GM10266 (cell line): ENCODE data around the gene FSD2.
"Not testable (repeated sequence)": the region's sequence is repeated elsewhere in the genome, so short reads cannot be mapped to it uniquely, and the experiment has no call there.

Source experiments
- DNase-seq: peaks from one replicate; pipeline ENCODE4 v3.0.0; 2012; ENCODE audit errors: extremely low spot score
- TF ChIP-seq, protein P1 (sequence below): IDR thresholded peaks from 2 replicates; pipeline ENCODE4 v1.5.1; 2012; ENCODE audit warnings: mild to moderate bottlenecking, low read depth; ENCODE audit not compliant: control insufficient read depth, insufficient read depth; ENCODE audit errors: missing control alignments

Gene FSD2

DNA sequence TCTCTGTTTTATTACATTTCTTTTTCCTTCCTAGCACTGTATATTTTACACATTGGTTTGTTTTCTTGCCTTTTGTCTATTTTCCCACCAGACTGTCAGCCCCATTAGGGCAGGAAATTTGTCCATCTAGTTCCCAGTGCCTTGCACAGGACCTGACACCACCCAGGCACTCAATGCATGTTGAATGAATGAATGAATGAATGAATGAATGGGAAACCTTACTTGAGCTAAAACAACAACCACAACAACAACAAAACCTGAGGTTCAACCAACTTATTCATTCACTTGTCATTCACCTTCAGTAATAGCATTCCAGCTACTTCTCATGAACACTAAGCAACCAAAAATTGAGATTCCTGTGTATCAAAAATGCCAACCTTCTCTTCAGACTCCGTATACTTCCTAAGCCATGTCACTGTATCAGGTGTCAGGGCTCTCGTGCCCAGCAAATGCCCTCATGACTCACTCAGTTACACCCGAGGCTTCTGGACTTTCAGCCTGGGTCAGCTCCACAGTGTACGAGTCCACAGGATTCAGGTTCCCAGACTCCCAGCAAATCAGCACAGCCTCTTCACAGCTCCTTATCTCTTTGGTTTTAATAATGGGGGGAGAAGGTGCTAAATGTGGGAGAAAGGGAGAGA, 37.3 kb downstream of the FSD2 start:
- DNase-seq: no peak
- TF ChIP-seq, protein P1, sequence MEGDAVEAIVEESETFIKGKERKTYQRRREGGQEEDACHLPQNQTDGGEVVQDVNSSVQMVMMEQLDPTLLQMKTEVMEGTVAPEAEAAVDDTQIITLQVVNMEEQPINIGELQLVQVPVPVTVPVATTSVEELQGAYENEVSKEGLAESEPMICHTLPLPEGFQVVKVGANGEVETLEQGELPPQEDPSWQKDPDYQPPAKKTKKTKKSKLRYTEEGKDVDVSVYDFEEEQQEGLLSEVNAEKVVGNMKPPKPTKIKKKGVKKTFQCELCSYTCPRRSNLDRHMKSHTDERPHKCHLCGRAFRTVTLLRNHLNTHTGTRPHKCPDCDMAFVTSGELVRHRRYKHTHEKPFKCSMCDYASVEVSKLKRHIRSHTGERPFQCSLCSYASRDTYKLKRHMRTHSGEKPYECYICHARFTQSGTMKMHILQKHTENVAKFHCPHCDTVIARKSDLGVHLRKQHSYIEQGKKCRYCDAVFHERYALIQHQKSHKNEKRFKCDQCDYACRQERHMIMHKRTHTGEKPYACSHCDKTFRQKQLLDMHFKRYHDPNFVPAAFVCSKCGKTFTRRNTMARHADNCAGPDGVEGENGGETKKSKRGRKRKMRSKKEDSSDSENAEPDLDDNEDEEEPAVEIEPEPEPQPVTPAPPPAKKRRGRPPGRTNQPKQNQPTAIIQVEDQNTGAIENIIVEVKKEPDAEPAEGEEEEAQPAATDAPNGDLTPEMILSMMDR: no peak

DNA sequence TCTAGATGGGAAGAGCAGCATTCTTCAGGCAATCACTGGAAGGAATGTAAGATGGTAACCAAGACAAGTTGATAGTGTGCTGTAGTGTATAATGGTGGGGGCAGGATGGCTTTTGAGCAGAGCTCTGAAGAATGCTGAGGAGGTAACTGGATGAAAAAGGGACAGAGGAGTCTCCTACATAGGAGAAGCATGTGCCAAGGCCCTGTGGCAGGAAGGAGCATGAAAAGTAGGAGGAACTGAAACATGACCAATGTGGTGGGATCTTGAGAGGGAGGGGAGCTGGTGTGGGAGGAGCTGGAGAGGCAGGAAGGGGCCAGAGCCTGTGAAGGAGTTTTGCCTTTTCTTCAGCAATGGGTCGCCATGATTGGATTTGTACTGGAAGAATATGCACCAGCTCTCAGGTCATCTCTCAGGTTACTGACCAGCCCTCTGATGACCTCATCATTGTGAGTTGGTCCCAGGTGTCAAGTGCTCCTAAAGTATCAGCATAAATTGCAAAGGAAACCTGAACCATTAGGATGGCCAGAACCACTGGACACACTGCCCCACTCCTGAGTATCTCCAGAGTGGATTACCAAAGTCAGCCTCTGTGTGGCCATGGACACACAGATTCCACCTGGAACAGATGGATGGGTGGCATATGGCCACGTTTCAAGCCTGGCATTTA, 38.6 kb downstream of the FSD2 start:
- no peak for DNase-seq
- TF ChIP-seq, protein P1: no peak

DNA sequence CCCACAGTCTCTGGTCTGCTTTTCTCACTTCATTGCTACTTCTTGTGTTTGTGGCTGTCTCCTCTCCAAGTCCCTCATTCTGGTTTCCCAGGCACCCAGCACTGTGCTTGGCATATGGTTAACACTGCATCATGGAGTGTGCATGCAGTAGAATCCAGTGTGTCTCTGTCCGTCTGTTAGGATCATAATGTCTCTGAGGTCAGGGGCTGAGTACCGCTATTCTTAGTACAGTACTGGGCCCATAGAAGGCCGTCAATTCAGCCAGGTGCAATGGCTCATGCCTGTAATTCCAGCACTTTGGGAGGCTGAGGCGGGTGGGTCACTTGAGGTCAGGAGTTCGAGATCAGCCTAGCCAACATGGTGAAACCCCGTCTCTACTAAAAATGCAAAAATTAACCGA, 39.7 kb downstream of the FSD2 start:
- not testable (repeated sequence) for DNase-seq

- TF ChIP-seq, protein P1: no peak
- no peak for DNase-seq
Observed at GRCh38 chr15:82764740-82765139, 41.1 kb downstream of the FSD2 start.

GRCh38 chr15:82764117-82764490, 41.8 kb downstream of the FSD2 start:
- TF ChIP-seq, protein P1: no peak
- no peak for DNase-seq

- DNase-seq: no peak
- TF ChIP-seq, protein P1: no peak
Observed at GRCh38 chr15:82763361-82764116, 42.3 kb downstream of the FSD2 start.

DNA sequence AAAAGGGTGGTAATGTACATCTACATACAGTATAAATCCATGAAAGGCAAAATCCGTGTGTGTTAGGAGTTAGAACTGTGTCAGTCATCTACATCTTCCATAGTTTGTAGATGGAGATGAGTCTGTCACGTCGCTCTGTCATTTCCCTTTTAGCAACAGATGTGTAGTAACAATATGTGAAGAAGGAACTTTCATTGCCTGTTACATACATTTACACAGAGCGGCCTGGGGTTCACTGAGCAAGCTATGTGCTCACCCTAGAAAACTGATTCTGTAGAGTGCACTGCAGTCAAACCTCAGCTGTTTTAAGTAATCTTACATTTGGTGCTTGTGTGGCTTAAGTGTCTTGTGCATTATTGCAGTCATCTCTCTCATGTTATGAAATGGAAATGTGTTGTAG, 54.6 kb downstream of the FSD2 start:
- TF ChIP-seq, protein P1: no peak
- DNase-seq: no peak
